Neuronal stem cell (in vitro differentiated cells): ENCODE data around the gene DNAJB9. TPM values are rescaled to one million over a fixed set of nuclear protein-coding genes. Genes with fewer than 3 reads are reported as not detected.

Experiments used
- DNase-seq: peaks from one replicate; pipeline ENCODE4 v3.0.0-alpha.2; 2013; ENCODE audit warnings: low spot score
- H2AFZ ChIP-seq: one replicate; pipeline ENCODE4 v1.6.1; 2013; ENCODE audit warnings: mild to moderate bottlenecking, low read length, inconsistent platforms
- H2AK5ac ChIP-seq: 2 replicates; pipeline ENCODE4 v1.6.1; 2013; ENCODE audit warnings: low read depth, mild to moderate bottlenecking, inconsistent platforms, low read length, moderate library complexity, mixed read lengths
- H2BK120ac ChIP-seq: 2 replicates; pipeline ENCODE4 v1.6.1; 2013; ENCODE audit warnings: low read depth, mild to moderate bottlenecking, inconsistent platforms, low read length, moderate library complexity, mixed read lengths
- H2BK12ac ChIP-seq: one replicate; pipeline ENCODE4 v1.6.1; 2013; ENCODE audit warnings: low read length, inconsistent platforms
- H2BK15ac ChIP-seq: 2 replicates; pipeline ENCODE4 v1.6.1; 2013; ENCODE audit warnings: mild to moderate bottlenecking, low read length, inconsistent platforms, mixed read lengths
- H2BK5ac ChIP-seq: one replicate; pipeline ENCODE4 v1.6.1; 2013; ENCODE audit warnings: inconsistent platforms, mild to moderate bottlenecking, low read length, moderate library complexity
- H3K14ac ChIP-seq: one replicate; pipeline ENCODE4 v1.6.1; 2013; ENCODE audit warnings: low read length, inconsistent platforms
- H3K18ac ChIP-seq: 2 replicates; pipeline ENCODE4 v1.6.1; 2013; ENCODE audit warnings: low read length, inconsistent platforms
- H3K23ac ChIP-seq: 2 replicates; pipeline ENCODE4 v1.6.1; 2013; ENCODE audit warnings: low read depth, mild to moderate bottlenecking, mixed read lengths, low read length, inconsistent platforms; ENCODE audit not compliant: poor library complexity
- H3K27ac ChIP-seq: replicated peaks from 3 replicates; pipeline ENCODE4 v1.5.1; 2013; ENCODE audit warnings: low read length, inconsistent platforms
- H3K27me3 ChIP-seq, 3 experiments: 2 replicates each; pipeline ENCODE4 v1.6.1; 2013; ENCODE audit warnings: low read length in 3 of 3, mild to moderate bottlenecking in 2 of 3, inconsistent platforms in 1 of 3, low read depth in 1 of 3, mixed read lengths in 1 of 3, moderate library complexity in 1 of 3; ENCODE audit not compliant: control insufficient read depth in 3 of 3, insufficient read depth in 3 of 3
- H3K36me3 ChIP-seq, 2 donors: replicated peaks in 1 of 2; 2 replicates each; pipeline ENCODE4 v1.6.1; 2013; ENCODE audit warnings: low read length in 2 of 2; ENCODE audit not compliant: control insufficient read depth in 2 of 2, insufficient read depth in 2 of 2
- H3K4ac ChIP-seq: 2 replicates; pipeline ENCODE4 v1.6.1; 2013; ENCODE audit warnings: inconsistent platforms, mild to moderate bottlenecking, low read length, moderate library complexity
- H3K4me1 ChIP-seq, 2 donors: 1 replicate in 1 of 2; 2 replicates in 1 of 2; pipeline ENCODE4 v1.6.1; 2013; ENCODE audit warnings: low read length in 2 of 2, low read depth in 1 of 2; ENCODE audit not compliant: control insufficient read depth in 2 of 2, insufficient read depth in 1 of 2
- H3K4me2 ChIP-seq: one replicate; pipeline ENCODE4 v1.6.1; 2013; ENCODE audit warnings: mild to moderate bottlenecking, low read length, inconsistent platforms; ENCODE audit not compliant: insufficient read depth, poor library complexity, severe bottlenecking
- H3K4me3 ChIP-seq, 2 donors: 2 replicates each; pipeline ENCODE4 v1.5.1; 2013; ENCODE audit warnings: low read length in 2 of 2, mild to moderate bottlenecking in 2 of 2, inconsistent platforms in 1 of 2, moderate library complexity in 1 of 2
- H3K79me1 ChIP-seq: one replicate; pipeline ENCODE4 v1.6.1; 2013; ENCODE audit warnings: low read depth, mild to moderate bottlenecking, inconsistent platforms, low read length, moderate library complexity
- H3K9ac ChIP-seq: one replicate; pipeline ENCODE4 v1.6.1; 2013; ENCODE audit warnings: mild to moderate bottlenecking, low read depth, low read length, inconsistent platforms; ENCODE audit not compliant: poor library complexity
- H3K9me3 ChIP-seq, 2 donors: replicated peaks in 1 of 2; 2 replicates each; pipeline versions ENCODE3 to v1.6.1; 2013; ENCODE audit warnings: low read length in 2 of 2, mild to moderate bottlenecking in 2 of 2, inconsistent platforms in 1 of 2, low read depth in 1 of 2, mixed read lengths in 1 of 2, moderate library complexity in 1 of 2; ENCODE audit not compliant: control insufficient read depth in 2 of 2, insufficient read depth in 1 of 2
- H4K8ac ChIP-seq: one replicate; pipeline ENCODE4 v1.6.1; 2013; ENCODE audit warnings: low read depth, mild to moderate bottlenecking, inconsistent platforms, low read length, moderate library complexity
- H4K91ac ChIP-seq: one replicate; pipeline ENCODE4 v1.6.1; 2013; ENCODE audit warnings: low read length, low read depth, mild to moderate bottlenecking, inconsistent platforms; ENCODE audit not compliant: poor library complexity
- WGBS, 2 donors: extraction: QIAGEN DNeasy Blood & Tissue Kit; methylation state at CpG; one replicate each; pipeline ENCODE4 v1.1.7; 2013; ENCODE audit warnings: missing lambda C conversion rate in 2 of 2, mixed read lengths in 1 of 2; ENCODE audit not compliant: insufficient read length in 2 of 2, insufficient replicate concordance in 1 of 2; ENCODE audit errors: extremely low coverage in 2 of 2; 5-methylcytosine and 5-hydroxymethylcytosine counted together
- polyA plus RNA-seq, 2 experiments: library from polyadenylated mRNA; stranded (reverse); fragments of 200-250 nt; gene quantifications; one replicate each; pipeline ENCODE4 v1.2.3, GENCODE V29; 2013

Gene DNAJB9
- polyA plus RNA-seq (2013, experiment 1 of 2), result 14.3 TPM
- polyA plus RNA-seq (2013, experiment 2 of 2), result 13.6 TPM

- Histone ChIP-seq H3K18ac (peak within 1 kb of the TSS; percentile 99), H3K27ac (peak within 1 kb of the TSS; percentile 91), H3K4me1 (peaks cover 1 to 6% of the 10 kb centered on the region in 2 donors), H2AK5ac (peak within 1 kb of the TSS; percentile 81), H3K23ac (peak within 1 kb of the TSS; percentile 98), H3K9me3 (no peaks in the 10 kb centered on the region), H3K27me3 (no peaks in the 10 kb centered on the region), H3K4me2 (peak within 1 kb of the TSS; percentile 77), H2BK120ac (peak within 1 kb of the TSS; percentile 72), H3K4ac (peak within 1 kb of the TSS; percentile 89), H3K79me1 (peaks cover 6% of the 10 kb centered on the region), H4K91ac (no peak within 1 kb of the TSS), H2BK15ac (peak within 1 kb of the TSS; percentile 75), H3K36me3 (peaks cover 3 to 62% of the 10 kb centered on the region in 2 donors), H4K8ac (peak within 1 kb of the TSS; percentile 65), H2BK12ac (no peak within 1 kb of the TSS), H2BK5ac (peak within 1 kb of the TSS; percentile 95), H2AFZ (peak within 1 kb of the TSS; percentile 94), H3K4me3 (peak within 1 kb of the TSS; percentile 78 to 93), H3K9ac (peak within 1 kb of the TSS; percentile 98), H3K14ac (peak within 1 kb of the TSS; percentile 31)
- peak; percentile 98 for DNase-seq
- no CpG with 5 or more reads among the region's 65 CpGs for WGBS, 2 donors
Observed at GRCh38 chr7:108569381-108570145, at the start of gene DNAJB9, which contains the start of gene THAP5. Gene DNAJB9 (plus strand): TSS chr7:108569874. CDS start chr7:108571727, 1,853 bp downstream. Gene THAP5 (minus strand): TSS chr7:108569706. CDS start chr7:108569569, 137 bp downstream.

GRCh38 chr7:108522780-108523179 lies 46.9 kb upstream of the DNAJB9 start:
- Histone ChIP-seq H3K4me1 (peaks cover 5 to 9% of the 10 kb centered on the region in 2 donors), H2BK12ac (no peak overlapping the region), H4K8ac (no peak overlapping the region), H3K27ac (no peak overlapping the region), H3K9me3 (peaks cover 3 to 7% of the 10 kb centered on the region in 2 donors), H3K23ac (no peak overlapping the region), H2AK5ac (no peak overlapping the region), H3K14ac (no peak overlapping the region), H2BK15ac (no peak overlapping the region), H3K9ac (no peak overlapping the region), H3K18ac (no peak overlapping the region), H3K4me2 (no peak overlapping the region), H2BK120ac (no peak overlapping the region), H3K4ac (no peak overlapping the region), H2AFZ (no peak overlapping the region), H2BK5ac (no peak overlapping the region), H3K79me1 (peaks cover 1% of the 10 kb centered on the region), H3K4me3 (no peak overlapping the region), H3K36me3 (peaks cover 0 to 9% of the 10 kb centered on the region in 2 donors), H4K91ac (no peak overlapping the region), H3K27me3 (no peaks in the 10 kb centered on the region)
- no CpG with 5 or more reads among the region's 2 CpGs for WGBS, 2 donors
- no peak for DNase-seq

- Histone ChIP-seq H3K4me3 (peak overlapping the region; percentile 71 to 85), H2BK5ac (peak overlapping the region; percentile 94), H2BK120ac (no peak overlapping the region), H3K4me2 (peak overlapping the region; percentile 55), H4K91ac (no peak overlapping the region), H3K4ac (no peak overlapping the region), H2BK12ac (no peak overlapping the region), H3K4me1 (peaks cover 6 to 15% of the 10 kb centered on the region in 2 donors), H2AFZ (peak overlapping the region; percentile 94), H3K9me3 (no peaks in the 10 kb centered on the region), H3K9ac (peak overlapping the region; percentile 80), H3K79me1 (peaks cover 1% of the 10 kb centered on the region), H3K27me3 (no peaks in the 10 kb centered on the region), H4K8ac (no peak overlapping the region), H3K23ac (peak overlapping the region; percentile 94), H2BK15ac (no peak overlapping the region), H3K14ac (peak overlapping the region; percentile 65), H3K27ac (peak overlapping the region; percentile 95), H3K36me3 (no peaks in the 10 kb centered on the region), H2AK5ac (no peak overlapping the region), H3K18ac (peak overlapping the region; percentile 96)
- no peak for DNase-seq
- no CpG with 5 or more reads among the region's 22 CpGs for WGBS, 2 donors
Observed at GRCh38 chr7:108525327-108525984, 44.2 kb upstream of the DNAJB9 start.
